Smooth muscle cell (in vitro differentiated cells): ENCODE data around the gene PTBP3. TPM values are rescaled to one million over a fixed set of nuclear protein-coding genes. Genes with fewer than 3 reads are reported as not detected.
"Not testable (repeated sequence)": the region's sequence is repeated elsewhere in the genome, so short reads cannot be mapped to it uniquely, and the experiment has no call there.

Experiments
- DNase-seq: peaks from one replicate; lab custom pipeline; 2025; ENCODE audit not compliant: unreplicated experiment; lab: John Stamatoyannopoulos, UW
- H2AFZ ChIP-seq: fragments of 200-600 bp; sonication (generic); 2 replicates; pipeline ENCODE4 v1.6.0; 2016; ENCODE audit warnings: antibody characterized with exemption, low read depth, mild to moderate bottlenecking
- H3F3A ChIP-seq: fragments of 200-600 bp; sonication (generic); 2 replicates; pipeline ENCODE4 v1.6.0; 2017; ENCODE audit warnings: antibody characterized with exemption, low read depth
- H3K27ac ChIP-seq: fragments of 200-600 bp; sonication (generic); 2 replicates; pipeline ENCODE4 v1.5.1; 2016; ENCODE audit warnings: low read depth, mild to moderate bottlenecking
- H3K27me3 ChIP-seq: fragments of 200-600 bp; sonication (generic); 2 replicates; pipeline ENCODE4 v1.6.1; 2016; ENCODE audit warnings: low read depth, mild to moderate bottlenecking
- H3K36me3 ChIP-seq: fragments of 200-600 bp; sonication (generic); 2 replicates; pipeline ENCODE4 v1.5.1; 2016; ENCODE audit warnings: low read depth
- H3K4me1 ChIP-seq: fragments of 200-600 bp; sonication (generic); 2 replicates; pipeline ENCODE4 v1.5.1; 2016; ENCODE audit warnings: low read depth
- H3K4me2 ChIP-seq: fragments of 200-600 bp; sonication (generic); 2 replicates; pipeline ENCODE4 v1.6.0; 2016; ENCODE audit warnings: mild to moderate bottlenecking
- H3K4me3 ChIP-seq: fragments of 200-600 bp; sonication (generic); 2 replicates; pipeline ENCODE4 v1.5.1; 2016; ENCODE audit warnings: mild to moderate bottlenecking
- H3K79me2 ChIP-seq: fragments of 200-600 bp; sonication (generic); 2 replicates; pipeline ENCODE4 v1.6.0; 2016; ENCODE audit warnings: low read depth, mild to moderate bottlenecking
- H3K9ac ChIP-seq: fragments of 200-600 bp; sonication (generic); 2 replicates; pipeline ENCODE4 v1.6.0; 2016; ENCODE audit warnings: low read depth
- H3K9me3 ChIP-seq: fragments of 200-600 bp; sonication (generic); replicated peaks from 2 replicates; pipeline ENCODE4 v1.5.1; 2016; ENCODE audit warnings: low read depth
- H4K20me1 ChIP-seq: fragments of 200-600 bp; sonication (generic); 2 replicates; pipeline ENCODE4 v1.6.0; 2016; ENCODE audit warnings: low read depth
- WGBS: methylation state at CpG from one replicate; pipeline ENCODE4 v1.1.7; 2016; ENCODE audit warnings: low lambda C conversion rate; 5-methylcytosine and 5-hydroxymethylcytosine counted together
- polyA plus RNA-seq: library from polyadenylated mRNA; unstranded; fragments of >200 nt; fragmentation: Nextera tagmentation; extraction: Ambion mirVana; gene quantifications from 2 replicates; pipeline ENCODE4 v1.2.1, GENCODE V29; 2016
- total RNA-seq: library from RNA; depleted of rRNA; stranded (reverse); fragments of >200 nt; gene quantifications from 2 replicates; pipeline ENCODE4 v1.2.3, GENCODE V29; 2014
- TF ChIP-seq, protein P1 (sequence below): fragments of 200-600 bp; sonication (generic); IDR thresholded peaks from 2 replicates; pipeline ENCODE4 v1.5.1; 2017; ENCODE audit warnings: borderline replicate concordance, mild to moderate bottlenecking, antibody characterized with exemption; ENCODE audit not compliant: insufficient read depth, poor library complexity, severe bottlenecking

The PTBP3 gene
- total and polyA plus RNA-seq, 2 experiments from 2014 or later: 9.5 to 51.5 TPM

DNA sequence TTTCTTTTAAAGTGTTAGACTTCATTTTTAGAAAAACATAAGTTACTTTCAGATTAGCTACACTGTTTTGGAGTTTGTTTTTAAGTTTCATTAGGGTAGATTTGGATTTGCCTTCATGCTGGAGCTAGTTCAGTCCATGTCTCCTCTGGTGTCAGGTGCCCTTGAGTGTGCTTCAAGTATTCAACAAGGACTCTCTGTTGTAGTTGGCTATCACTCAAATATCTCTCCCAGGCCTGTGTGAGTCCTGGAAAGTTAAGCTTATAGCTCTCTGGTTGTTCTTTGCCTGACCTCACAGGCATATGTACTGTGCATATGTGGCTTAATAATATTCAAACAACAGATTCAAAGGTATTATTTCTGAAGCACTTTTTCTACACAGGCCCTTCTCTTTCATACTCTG is 45.4 kb downstream of the PTBP3 start:
- Histone ChIP-seq H3K36me3 (peaks cover 4% of the 10 kb centered on the region), H3K4me2 (no peak overlapping the region), H3K27ac (peak overlapping the region; percentile 4), H3K9ac (no peak overlapping the region), H3K4me1 (no peaks in the 10 kb centered on the region), H4K20me1 (peaks cover 62% of the 10 kb centered on the region), H3K4me3 (no peak overlapping the region), H3F3A (no peaks in the 10 kb centered on the region), H3K79me2 (peaks cover 46% of the 10 kb centered on the region), H3K27me3 (no peaks in the 10 kb centered on the region), H3K9me3 (no peaks in the 10 kb centered on the region), H2AFZ (no peak overlapping the region)
- TF ChIP-seq, protein P1, sequence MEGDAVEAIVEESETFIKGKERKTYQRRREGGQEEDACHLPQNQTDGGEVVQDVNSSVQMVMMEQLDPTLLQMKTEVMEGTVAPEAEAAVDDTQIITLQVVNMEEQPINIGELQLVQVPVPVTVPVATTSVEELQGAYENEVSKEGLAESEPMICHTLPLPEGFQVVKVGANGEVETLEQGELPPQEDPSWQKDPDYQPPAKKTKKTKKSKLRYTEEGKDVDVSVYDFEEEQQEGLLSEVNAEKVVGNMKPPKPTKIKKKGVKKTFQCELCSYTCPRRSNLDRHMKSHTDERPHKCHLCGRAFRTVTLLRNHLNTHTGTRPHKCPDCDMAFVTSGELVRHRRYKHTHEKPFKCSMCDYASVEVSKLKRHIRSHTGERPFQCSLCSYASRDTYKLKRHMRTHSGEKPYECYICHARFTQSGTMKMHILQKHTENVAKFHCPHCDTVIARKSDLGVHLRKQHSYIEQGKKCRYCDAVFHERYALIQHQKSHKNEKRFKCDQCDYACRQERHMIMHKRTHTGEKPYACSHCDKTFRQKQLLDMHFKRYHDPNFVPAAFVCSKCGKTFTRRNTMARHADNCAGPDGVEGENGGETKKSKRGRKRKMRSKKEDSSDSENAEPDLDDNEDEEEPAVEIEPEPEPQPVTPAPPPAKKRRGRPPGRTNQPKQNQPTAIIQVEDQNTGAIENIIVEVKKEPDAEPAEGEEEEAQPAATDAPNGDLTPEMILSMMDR: no peak
- DNase-seq: no peak

DNA sequence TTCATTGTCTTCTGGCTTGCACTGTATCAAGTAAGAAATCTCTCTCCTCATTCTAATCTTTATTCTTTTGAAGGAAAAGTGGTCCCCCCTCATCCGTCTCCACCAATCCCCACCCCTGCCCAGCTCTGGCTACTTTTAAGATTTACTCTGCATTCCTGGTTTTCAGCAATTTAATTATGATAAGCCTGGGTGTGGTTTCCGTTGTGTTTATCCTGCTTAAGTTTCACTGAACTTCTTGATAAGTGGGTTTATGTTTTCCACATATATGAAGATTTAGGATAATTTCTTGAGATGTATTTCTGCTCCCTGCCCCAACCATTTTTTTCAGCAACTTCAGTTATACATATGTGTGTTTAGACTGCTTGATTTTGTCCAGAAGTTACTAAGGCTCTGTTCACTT is 46.5 kb downstream of the PTBP3 start:
- Histone ChIP-seq H3K4me1 (no peaks in the 10 kb centered on the region), H2AFZ (no peak overlapping the region), H3K27me3 (no peaks in the 10 kb centered on the region), H3K9me3 (no peaks in the 10 kb centered on the region), H3F3A (no peaks in the 10 kb centered on the region), H3K4me3 (no peak overlapping the region), H3K9ac (no peak overlapping the region), H3K27ac (no peak overlapping the region), H3K36me3 (no peaks in the 10 kb centered on the region), H3K79me2 (peaks cover 42% of the 10 kb centered on the region), H3K4me2 (no peak overlapping the region), H4K20me1 (peaks cover 54% of the 10 kb centered on the region)
- WGBS: 77% methylated on average over 2 of the region's 2 CpGs
- TF ChIP-seq, protein P1: no peak
- DNase-seq: no peak

DNA sequence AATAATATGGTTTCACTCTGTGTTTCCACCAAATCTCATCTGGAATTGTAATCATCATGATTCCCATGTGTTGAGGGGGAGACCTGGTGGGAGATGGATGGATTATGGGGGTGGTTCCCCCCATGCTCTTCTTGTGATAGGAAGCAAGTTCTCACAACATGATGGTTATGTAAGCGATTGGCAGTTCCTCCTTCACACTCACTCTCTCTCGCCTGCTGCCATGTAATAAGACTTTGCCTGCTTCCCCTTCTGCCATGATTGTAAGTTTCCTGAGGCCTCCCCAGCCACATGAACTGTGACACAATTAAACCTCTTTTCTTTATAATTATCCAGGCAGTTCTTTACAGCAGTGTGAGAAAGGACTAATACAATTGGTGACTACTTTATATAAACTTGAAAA is 48.4 kb downstream of the PTBP3 start:
- no peaks in the 10 kb centered on the region for H3K36me3 ChIP-seq
- H3K27ac ChIP-seq: no peak overlapping the region
- no peak overlapping the region for H2AFZ ChIP-seq
- H3K4me3 ChIP-seq: no peak overlapping the region
- no peaks in the 10 kb centered on the region for H3K4me1 ChIP-seq
- DNase-seq: no peak
- H3K79me2 ChIP-seq: peaks cover 40% of the 10 kb centered on the region
- TF ChIP-seq, protein P1: no peak
- H3K9me3 ChIP-seq: no peaks in the 10 kb centered on the region
- no peaks in the 10 kb centered on the region for H3K27me3 ChIP-seq
- H4K20me1 ChIP-seq: peaks cover 54% of the 10 kb centered on the region
- no peaks in the 10 kb centered on the region for H3F3A ChIP-seq
- 100% methylated on average over 2 of the region's 2 CpGs for WGBS
- H3K9ac ChIP-seq: no peak overlapping the region
- H3K4me2 ChIP-seq: no peak overlapping the region

DNA sequence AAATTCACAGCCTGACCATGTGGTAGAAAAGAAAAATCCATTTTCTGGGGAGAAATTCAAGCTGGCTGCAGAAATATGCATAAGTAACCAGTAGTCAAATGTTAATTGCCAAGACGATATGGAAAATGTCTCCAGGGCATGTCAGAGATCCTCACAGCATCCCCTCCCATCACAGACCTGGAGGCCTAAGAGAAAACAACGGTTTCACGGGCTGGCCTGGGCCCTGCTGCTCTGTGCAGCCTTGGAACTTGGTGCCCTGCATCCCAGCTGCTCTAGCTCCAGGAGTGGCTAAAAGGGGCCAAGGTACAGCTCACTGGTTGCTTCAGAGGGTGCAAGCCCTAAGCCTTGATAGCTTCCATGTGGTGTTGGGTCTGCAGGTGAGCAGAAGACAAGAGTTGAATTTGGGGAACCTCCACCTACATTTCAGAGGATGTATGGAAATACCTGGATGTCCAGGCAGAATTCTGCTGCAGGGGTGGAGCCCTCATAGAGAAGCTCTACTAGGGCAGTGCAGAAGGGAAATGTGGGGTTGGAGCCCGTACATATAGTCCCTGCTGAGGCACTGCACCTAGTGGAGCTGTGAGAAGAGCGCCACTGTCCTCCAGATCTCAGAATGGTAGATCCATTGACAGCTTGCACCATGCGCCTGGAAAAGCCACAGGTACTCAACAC is 49.7 kb downstream of the PTBP3 start:
- Histone ChIP-seq H3K9me3 (no peaks in the 10 kb centered on the region), H2AFZ (no peak overlapping the region), H3F3A (no peaks in the 10 kb centered on the region), H3K4me3 (no peak overlapping the region), H3K4me1 (peaks cover 3% of the 10 kb centered on the region), H3K4me2 (no peak overlapping the region), H4K20me1 (peaks cover 54% of the 10 kb centered on the region), H3K36me3 (no peaks in the 10 kb centered on the region), H3K27ac (no peak overlapping the region), H3K9ac (no peak overlapping the region), H3K27me3 (no peaks in the 10 kb centered on the region), H3K79me2 (peaks cover 41% of the 10 kb centered on the region)
- WGBS: 100% methylated on average over 4 of the region's 6 CpGs
- DNase-seq: no peak
- TF ChIP-seq, protein P1: no peak

DNA sequence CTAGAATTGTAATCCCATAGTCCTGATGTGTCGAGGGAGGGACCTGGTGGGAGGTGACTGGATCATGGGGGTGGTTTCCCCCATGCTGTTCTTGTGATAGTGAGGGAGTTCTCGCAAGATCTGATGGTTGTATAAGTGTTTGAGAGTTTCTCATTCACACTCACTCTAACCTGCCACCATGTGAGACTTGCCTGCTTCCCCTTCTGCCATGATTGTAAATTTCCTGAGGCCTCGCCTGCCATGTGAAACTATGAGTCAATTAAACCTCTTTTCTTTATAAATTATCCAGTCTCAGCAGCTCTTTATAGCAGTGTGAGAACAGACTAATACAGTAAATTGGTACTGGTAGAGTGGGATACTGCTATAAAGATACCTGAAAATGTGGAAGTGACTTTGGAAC is 50.6 kb downstream of the PTBP3 start:
- H3K9me3 ChIP-seq, DNase-seq, H3K27me3 ChIP-seq, H3K4me3 ChIP-seq, H3K4me2 ChIP-seq, H3K9ac ChIP-seq, H3F3A ChIP-seq, H3K27ac ChIP-seq, H3K36me3 ChIP-seq, H2AFZ ChIP-seq: not testable (repeated sequence)
- peaks cover 55% of the 10 kb centered on the region for H4K20me1 ChIP-seq
- WGBS: 96% methylated on average over 3 of the region's 3 CpGs
- peaks cover 48% of the 10 kb centered on the region for H3K79me2 ChIP-seq
- peaks cover 11% of the 10 kb centered on the region for H3K4me1 ChIP-seq
